Measurements from ENCODE around the gene SPRY1. TPM values are rescaled to one million over a fixed set of nuclear protein-coding genes. Genes with fewer than 3 reads are reported as not detected.

The SPRY1 gene
- total and polyA plus RNA-seq, 9 of the 15 experiments (the other 6 are each of a cell fraction or from before 2014, with no cell fraction given), result 0.18 to 1.9 (median 0.45) TPM; not detected in 1

- POLR2A ChIA-PET, result no interaction called here
- Histone ChIP-seq H3K9me3 (replicated peaks; ENCODE audit: control insufficient read depth, insufficient read depth, low read depth, low read length) (no peaks in the 10 kb centered on the region), H3K27me3 (ENCODE audit: control insufficient read depth in 2 of 2, insufficient read depth in 2 of 2, low read length in 2 of 2) (no peaks in the 10 kb centered on the region), H3K4me1 (replicated peaks in 1 of 2; ENCODE audit: control insufficient read depth in 2 of 2, insufficient read depth in 2 of 2, low read length in 2 of 2) (peaks cover 0 to 2% of the 10 kb centered on the region in 2 experiments; a peak in 2 of 5 replicates), H4K20me1 (replicated peaks; ENCODE audit: control insufficient read depth, insufficient read depth, low read length) (no peaks in the 10 kb centered on the region), H3K27ac (ENCODE audit: extremely low read depth, low read depth, low read length) (no peak overlapping the region), H3K9me1 (ENCODE audit: control insufficient read depth, insufficient read depth, low read length) (no peaks in the 10 kb centered on the region), H2AFZ (ENCODE audit: low read depth, low read length) (no peak overlapping the region), H3K79me2 (ENCODE audit: control insufficient read depth, insufficient read depth, low read length) (no peaks in the 10 kb centered on the region), H3K36me3 (ENCODE audit: control insufficient read depth, insufficient read depth, low read length) (no peaks in the 10 kb centered on the region), H3K4me3 (no peak overlapping the region), H3K4me2 (ENCODE audit: insufficient read depth, low read length) (no peak overlapping the region), H3K9ac (ENCODE audit: insufficient read depth in 1 of 2, low read depth in 2 of 2, low read length in 2 of 2) (no peak overlapping the region)
- peak; percentile 59 for TF ChIP-seq CBFA2T3 (IDR thresholded peaks at IDR 0.05)
- TF ChIP-seq CBFA2T2 (conservative IDR thresholded peaks at IDR 0.05), result peak; percentile 28; the same call in 1 of the 2 replicates
- TF ChIP-seq NFYB (IDR thresholded peaks at IDR 0.05; ENCODE audit: extremely low read depth, insufficient read length), result no peak
- no peak for TF ChIP-seq TCFL5 (CRISPR knock-in tag; conservative IDR thresholded peaks at IDR 0.05)
- ATAC-seq (no peak), DNase-seq (ENCODE audit: extremely low read depth in 1 of 4, low spot score in 3 of 4) (no peak), FAIRE-seq (no peak)
- 12% methylated on average over 4 of the region's 4 CpGs for WGBS (ENCODE audit: insufficient coverage, low coverage, missing lambda C conversion rate)
- BruUV-seq (replicated peaks), result no TSS peak
- intact Hi-C loops (cut with micrococcal nuclease) (no loop called here), in situ Hi-C loops (cut with MboI) (no loop called here)
- CTCF ChIA-PET (ENCODE audit: low intra/inter-chr PET ratio), result no interaction called here
Measured at GRCh38 chr4:123412700-123413512, 16.3 kb downstream of the SPRY1 start.

GRCh38 chr4:123415576-123415975, 19.0 kb downstream of the SPRY1 start:
- Histone ChIP-seq H4K20me1 (replicated peaks; ENCODE audit: control insufficient read depth, insufficient read depth, low read length) (no peaks in the 10 kb centered on the region), H3K4me1 (replicated peaks in 1 of 2; ENCODE audit: control insufficient read depth in 2 of 2, insufficient read depth in 2 of 2, low read length in 2 of 2) (peaks cover 0 to 10% of the 10 kb centered on the region in 2 experiments; a peak in 2 of 5 replicates), H2AFZ (ENCODE audit: low read depth, low read length) (peak overlapping the region; percentile 80), H3K36me3 (ENCODE audit: control insufficient read depth, insufficient read depth, low read length) (no peaks in the 10 kb centered on the region), H3K4me3 (no peak overlapping the region), H3K4me2 (ENCODE audit: insufficient read depth, low read length) (no peak overlapping the region), H3K27ac (ENCODE audit: extremely low read depth, low read depth, low read length) (no peak overlapping the region; the same call in 2 of the 3 replicates), H3K9me1 (ENCODE audit: control insufficient read depth, insufficient read depth, low read length) (no peaks in the 10 kb centered on the region), H3K27me3 (ENCODE audit: control insufficient read depth in 2 of 2, insufficient read depth in 2 of 2, low read length in 2 of 2) (no peaks in the 10 kb centered on the region), H3K79me2 (ENCODE audit: control insufficient read depth, insufficient read depth, low read length) (no peaks in the 10 kb centered on the region), H3K9ac (ENCODE audit: insufficient read depth in 1 of 2, low read depth in 2 of 2, low read length in 2 of 2) (no peak overlapping the region), H3K9me3 (replicated peaks; ENCODE audit: control insufficient read depth, insufficient read depth, low read depth, low read length) (peaks cover 3% of the 10 kb centered on the region; the same call in 1 of the 2 replicates)
- ChIA-PET CTCF (ENCODE audit: low intra/inter-chr PET ratio) (no interaction called here), POLR2A (no interaction called here)
- no peak for FAIRE-seq
- WGBS (ENCODE audit: insufficient coverage, low coverage, missing lambda C conversion rate), result 33% methylated on average over 1 of the region's 1 CpG
- DNase-seq (ENCODE audit: extremely low read depth in 1 of 4, low spot score in 3 of 4), result no peak
- BruUV-seq (replicated peaks), result no TSS peak
- intact Hi-C loops (cut with micrococcal nuclease), result no loop called here
- in situ Hi-C loops (cut with MboI), result no loop called here
- no peak for ATAC-seq
- TF ChIP-seq ARNT (IDR thresholded peaks at IDR 0.05) (no peak), GABPB1 (CRISPR knock-in tag; IDR thresholded peaks at IDR 0.05) (no peak), ZBTB17 (CRISPR knock-in tag; IDR thresholded peaks at IDR 0.05) (no peak), MBD2 (IDR thresholded peaks at IDR 0.05; ENCODE audit: borderline replicate concordance, low read depth) (no peak), NBN (IDR thresholded peaks at IDR 0.05; ENCODE audit: low read depth) (no peak), ZNF3 (CRISPR knock-in tag; IDR thresholded peaks at IDR 0.05) (no peak), ZNF41 (CRISPR knock-in tag; conservative IDR thresholded peaks at IDR 0.05) (no peak), ZBTB2 (IDR thresholded peaks at IDR 0.05) (no peak), ERF (CRISPR knock-in tag; IDR thresholded peaks at IDR 0.05) (no peak), ATF6 (CRISPR knock-in tag; IDR thresholded peaks at IDR 0.05) (no peak)

Data from K562 (cell line).